K562 (cell line): ENCODE data around the gene MPHOSPH8. TPM values are rescaled to one million over a fixed set of nuclear protein-coding genes. Genes with fewer than 3 reads are reported as not detected.

Experiments used
- ARID1B ChIP-seq: fragments of 450-650 bp; IDR thresholded peaks from 2 replicates; pipeline ENCODE4 v1.6.1; 2016; ENCODE audit warnings: antibody characterized with exemption, mild to moderate bottlenecking, inconsistent platforms
- EHMT2 ChIP-seq: fragments of 450-650 bp; IDR thresholded peaks from 2 replicates; pipeline ENCODE4 v1.6.1; 2018; ENCODE audit warnings: antibody characterized with exemption
- EZH2 ChIP-seq: IDR thresholded peaks from 2 replicates; pipeline ENCODE4 v1.6.1; 2012; ENCODE audit warnings: low read depth, mild to moderate bottlenecking, inconsistent platforms, low read length, borderline replicate concordance
- FOXJ3 ChIP-seq: sonication (generic); formaldehyde crosslinking; IDR thresholded peaks from 2 replicates; pipeline ENCODE4 v1.4.0; 2020; ENCODE audit warnings: mild to moderate bottlenecking, missing genetic modification reagents
- GABPB1 ChIP-seq: sonication (generic); formaldehyde crosslinking; IDR thresholded peaks from 2 replicates; pipeline ENCODE4 v1.8.0; 2022; ENCODE audit warnings: mild to moderate bottlenecking, missing genetic modification reagents
- JUN ChIP-seq, 2 experiments: sonication (generic) in 1 of 2; formaldehyde crosslinking in 1 of 2; IDR thresholded peaks; 2 replicates each; pipeline versions ENCODE4 v1.6.1 to v1.8.0; 2012 to 2022; ENCODE audit warnings: borderline replicate concordance in 2 of 2, mild to moderate bottlenecking in 2 of 2, improper control_type of control experiment in 1 of 2, low read depth in 1 of 2, low read length in 1 of 2, missing genetic modification reagents in 1 of 2
- KLF16 ChIP-seq: IDR thresholded peaks from 2 replicates; pipeline ENCODE4 v1.6.1; 2016; ENCODE audit warnings: antibody characterized with exemption
- MYBL2 ChIP-seq, 2 experiments: fragments of 450-650 bp in 1 of 2; sonication (generic) in 1 of 2; formaldehyde crosslinking in 1 of 2; IDR thresholded peaks; 2 replicates each; pipeline versions ENCODE4 v1.6.1 to v1.8.1; 2017 to 2022; ENCODE audit warnings: borderline replicate concordance in 1 of 2, inconsistent platforms in 1 of 2, low read depth in 1 of 2, mild to moderate bottlenecking in 1 of 2, missing genetic modification reagents in 1 of 2, moderate library complexity in 1 of 2
- POLR2B ChIP-seq: fragments of 450-650 bp; IDR thresholded peaks from 2 replicates; pipeline ENCODE4 v1.6.1; 2018; ENCODE audit warnings: low read depth; ENCODE audit not compliant: partially characterized antibody
- ZMIZ1 ChIP-seq, 2 experiments: fragments of 150-350 bp in 1 of 2; IDR thresholded peaks; 2 replicates each; pipeline ENCODE4 v1.6.1; 2012 to 2016; ENCODE audit warnings: low read depth in 2 of 2, low read length in 2 of 2, mild to moderate bottlenecking in 1 of 2, moderate library complexity in 1 of 2
- polyA plus RNA-seq, 8 experiments: library from polyadenylated mRNA; depleted of rRNA in 4 of 8; stranded (reverse) in 5 of 8; unstranded in 3 of 8; fragments of >200 nt; fragmentation: Nextera tagmentation in 2 of 8; fragmentation: Illumina TruSeq in 1 of 8; extraction: Ambion mirVana in 2 of 8; extraction: Trizol in 1 of 8; gene quantifications; 2 replicates each; pipeline versions ENCODE4 v1.2.1 to v1.2.3, GENCODE V29; 2011 to 2014; ENCODE audit warnings: inconsistent platforms in 1 of 8, missing spikeins in 1 of 8
- total RNA-seq, 7 experiments: library from RNA; depleted of rRNA in 6 of 7; stranded (reverse); fragments of >200 nt in 6 of 7; fragmentation: Illumina TruSeq in 2 of 7; extraction: Trizol in 2 of 7; gene quantifications; 2 replicates each; pipeline versions ENCODE4 v1.2.1 to v1.2.3, GENCODE V29; 2011 to 2021; ENCODE audit warnings: low replicate concordance in 1 of 7
- TF ChIP-seq, protein P1 (sequence below): fragments of 450-650 bp; formaldehyde crosslinking; IDR thresholded peaks from 2 replicates; pipeline ENCODE4 v1.4.0; 2020; ENCODE audit warnings: mild to moderate bottlenecking, moderate library complexity
- TF ChIP-seq, protein P2 (sequence below): fragments of 250-450 bp; sonication (Bioruptor Pico); IDR thresholded peaks from 2 replicates; pipeline ENCODE4 v1.5.0; 2022; ENCODE audit warnings: mild to moderate bottlenecking
- TF ChIP-seq, protein P3 (sequence below): fragments of 450-650 bp; IDR thresholded peaks from 2 replicates; pipeline ENCODE4 v1.6.1; 2018; ENCODE audit warnings: mild to moderate bottlenecking, low read depth; ENCODE audit not compliant: partially characterized antibody
- TF ChIP-seq, protein P4 (sequence below), 2 experiments: IDR thresholded peaks; 2 replicates each; pipeline ENCODE4 v1.6.1; 2011; ENCODE audit warnings: borderline replicate concordance in 1 of 2, control low read depth in 1 of 2, low read depth in 1 of 2, low read length in 1 of 2, mild to moderate bottlenecking in 1 of 2, mixed read lengths in 1 of 2, moderate library complexity in 1 of 2; ENCODE audit not compliant: insufficient read depth in 1 of 2, insufficient read length in 1 of 2, poor library complexity in 1 of 2, severe bottlenecking in 1 of 2; ENCODE audit errors: extremely low read depth in 1 of 2

MPHOSPH8 gene
- total and polyA plus RNA-seq, 9 of the 15 experiments (the other 6 are each of a cell fraction or from before 2014, with no cell fraction given) = 10.3 to 24.8 (median 16.6) TPM

GRCh38 chr13:19713186-19713965, 79.9 kb downstream of the MPHOSPH8 start (continued):
- TF ChIP-seq, protein P1, sequence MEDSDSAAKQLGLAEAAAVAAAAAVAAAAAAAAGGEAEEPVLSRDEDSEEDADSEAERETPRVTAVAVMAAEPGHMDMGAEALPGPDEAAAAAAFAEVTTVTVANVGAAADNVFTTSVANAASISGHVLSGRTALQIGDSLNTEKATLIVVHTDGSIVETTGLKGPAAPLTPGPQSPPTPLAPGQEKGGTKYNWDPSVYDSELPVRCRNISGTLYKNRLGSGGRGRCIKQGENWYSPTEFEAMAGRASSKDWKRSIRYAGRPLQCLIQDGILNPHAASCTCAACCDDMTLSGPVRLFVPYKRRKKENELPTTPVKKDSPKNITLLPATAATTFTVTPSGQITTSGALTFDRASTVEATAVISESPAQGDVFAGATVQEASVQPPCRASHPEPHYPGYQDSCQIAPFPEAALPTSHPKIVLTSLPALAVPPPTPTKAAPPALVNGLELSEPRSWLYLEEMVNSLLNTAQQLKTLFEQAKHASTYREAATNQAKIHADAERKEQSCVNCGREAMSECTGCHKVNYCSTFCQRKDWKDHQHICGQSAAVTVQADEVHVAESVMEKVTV (CRISPR knock-in tag) = no peak
- TF ChIP-seq JUN (IDR thresholded peaks at IDR 0.05; ENCODE audit: borderline replicate concordance, low read depth, low read length) (0 out of 2 replicates have a peak, but pooled peaks have one; percentile 35), JUN (CRISPR knock-in tag; IDR thresholded peaks at IDR 0.05; ENCODE audit: borderline replicate concordance) (no peak), EHMT2 (peak; percentile 33; the same call in 1 of the 2 replicates), EZH2 (no peak), ZMIZ1 (IDR thresholded peaks at IDR 0.05; ENCODE audit: low read depth in 2 of 2, low read length in 2 of 2) (no peak), KLF16 (no peak), POLR2B (no peak), MYBL2 (IDR thresholded peaks at IDR 0.05; ENCODE audit: low read depth) (peak; percentile 51; the same call in 1 of the 2 replicates), MYBL2 (CRISPR knock-in tag; IDR thresholded peaks at IDR 0.05; ENCODE audit: borderline replicate concordance) (no peak), FOXJ3 (CRISPR knock-in tag) (no peak), GABPB1 (CRISPR knock-in tag) (no peak), ARID1B (0 out of 2 replicates have a peak, but pooled peaks have one; percentile 18)
- TF ChIP-seq, protein P2, sequence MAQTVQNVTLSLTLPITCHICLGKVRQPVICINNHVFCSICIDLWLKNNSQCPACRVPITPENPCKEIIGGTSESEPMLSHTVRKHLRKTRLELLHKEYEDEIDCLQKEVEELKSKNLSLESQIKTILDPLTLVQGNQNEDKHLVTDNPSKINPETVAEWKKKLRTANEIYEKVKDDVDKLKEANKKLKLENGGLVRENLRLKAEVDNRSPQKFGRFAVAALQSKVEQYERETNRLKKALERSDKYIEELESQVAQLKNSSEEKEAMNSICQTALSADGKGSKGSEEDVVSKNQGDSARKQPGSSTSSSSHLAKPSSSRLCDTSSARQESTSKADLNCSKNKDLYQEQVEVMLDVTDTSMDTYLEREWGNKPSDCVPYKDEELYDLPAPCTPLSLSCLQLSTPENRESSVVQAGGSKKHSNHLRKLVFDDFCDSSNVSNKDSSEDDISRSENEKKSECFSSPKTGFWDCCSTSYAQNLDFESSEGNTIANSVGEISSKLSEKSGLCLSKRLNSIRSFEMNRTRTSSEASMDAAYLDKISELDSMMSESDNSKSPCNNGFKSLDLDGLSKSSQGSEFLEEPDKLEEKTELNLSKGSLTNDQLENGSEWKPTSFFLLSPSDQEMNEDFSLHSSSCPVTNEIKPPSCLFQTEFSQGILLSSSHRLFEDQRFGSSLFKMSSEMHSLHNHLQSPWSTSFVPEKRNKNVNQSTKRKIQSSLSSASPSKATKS (CRISPR knock-in tag) = no peak
- TF ChIP-seq, protein P3, sequence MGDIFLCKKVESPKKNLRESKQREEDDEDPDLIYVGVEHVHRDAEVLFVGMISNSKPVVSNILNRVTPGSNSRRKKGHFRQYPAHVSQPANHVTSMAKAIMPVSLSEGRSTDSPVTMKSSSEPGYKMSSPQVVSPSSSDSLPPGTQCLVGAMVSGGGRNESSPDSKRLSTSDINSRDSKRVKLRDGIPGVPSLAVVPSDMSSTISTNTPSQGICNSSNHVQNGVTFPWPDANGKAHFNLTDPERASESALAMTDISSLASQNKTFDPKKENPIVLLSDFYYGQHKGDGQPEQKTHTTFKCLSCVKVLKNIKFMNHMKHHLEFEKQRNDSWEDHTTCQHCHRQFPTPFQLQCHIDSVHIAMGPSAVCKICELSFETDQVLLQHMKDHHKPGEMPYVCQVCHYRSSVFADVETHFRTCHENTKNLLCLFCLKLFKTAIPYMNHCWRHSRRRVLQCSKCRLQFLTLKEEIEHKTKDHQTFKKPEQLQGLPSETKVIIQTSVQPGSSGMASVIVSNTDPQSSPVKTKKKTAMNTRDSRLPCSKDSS = no peak
- TF ChIP-seq, protein P4, sequence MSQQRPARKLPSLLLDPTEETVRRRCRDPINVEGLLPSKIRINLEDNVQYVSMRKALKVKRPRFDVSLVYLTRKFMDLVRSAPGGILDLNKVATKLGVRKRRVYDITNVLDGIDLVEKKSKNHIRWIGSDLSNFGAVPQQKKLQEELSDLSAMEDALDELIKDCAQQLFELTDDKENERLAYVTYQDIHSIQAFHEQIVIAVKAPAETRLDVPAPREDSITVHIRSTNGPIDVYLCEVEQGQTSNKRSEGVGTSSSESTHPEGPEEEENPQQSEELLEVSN (IDR thresholded peaks at IDR 0.05; ENCODE audit: borderline replicate concordance in 1 of 2, extremely low read depth in 1 of 2, insufficient read depth in 1 of 2, insufficient read length in 1 of 2, low read depth in 1 of 2, low read length in 1 of 2, poor library complexity in 1 of 2, severe bottlenecking in 1 of 2) = peak in 1 of 2 experiments; percentile 68
